K562 (cell line): ENCODE data around the gene OR7D2. TPM values are rescaled to one million over a fixed set of nuclear protein-coding genes. Genes with fewer than 3 reads are reported as not detected.

Experiments
- ATAC-seq: fragments of 200-7000 bp; cut with Tn5 transposase; 3 replicates; pipeline ENCODE4 v1.9.1; 2020; ENCODE audit warnings: moderate library complexity
- BruUV-seq: library from RNA; stranded (reverse); fragments of 400-500 nt; replicated peaks from 2 replicates; lab custom pipeline; 2021; lab: Mats Ljungman, UMichigan
- CTCF ChIA-PET: fragments of 300-600 bp; formaldehyde crosslinking; extraction: SDS; loops from one replicate; lab custom pipeline; 2021; ENCODE audit warnings: low intra/inter-chr PET ratio; lab: Yijun Ruan, JAX
- POLR2A ChIA-PET: fragments of 300-600, 350-650 bp; sonication (Branson Sonifier 250); formaldehyde crosslinking; extraction: SDS; loops from one replicate; lab custom pipeline; 2021; ENCODE audit warnings: antibody characterized with exemption, inconsistent platforms; lab: Yijun Ruan, JAX
- DNase-seq, 4 experiments: peaks; one replicate each; pipeline versions ENCODE4 v3.0.0 to v3.0.0-alpha.2; 2011 to 2018; ENCODE audit warnings: low spot score in 3 of 4, mixed read lengths in 3 of 4; ENCODE audit errors: extremely low read depth in 1 of 4
- FAIRE-seq: peaks from 2 replicates; lab custom pipeline; 2011; peaks lifted over from hg19 to GRCh38; lab: Jason Lieb, UNC
- H2AFZ ChIP-seq: 2 replicates; pipeline ENCODE4 v1.6.0; 2011; ENCODE audit warnings: low read depth, low read length, control low read depth, inconsistent platforms
- H3K27ac ChIP-seq: fragments of 200-600 bp; 3 replicates; pipeline ENCODE4 v1.8.0; 2011; ENCODE audit warnings: low read depth, mild to moderate bottlenecking, control low read depth, inconsistent platforms, low read length, moderate library complexity, mixed read lengths; ENCODE audit errors: extremely low read depth
- H3K27me3 ChIP-seq, 2 experiments: fragments of 300-600 bp in 1 of 2; 2 replicates in 1 of 2; 3 replicates in 1 of 2; pipeline versions ENCODE4 v1.6.0 to v1.8.0; 2011; ENCODE audit warnings: inconsistent platforms in 2 of 2, low read length in 2 of 2, mild to moderate bottlenecking in 1 of 2, mixed read lengths in 1 of 2, moderate library complexity in 1 of 2; ENCODE audit not compliant: control insufficient read depth in 2 of 2, insufficient read depth in 2 of 2
- H3K36me3 ChIP-seq: fragments of 300-600 bp; 3 replicates; pipeline ENCODE4 v1.8.0; 2011; ENCODE audit warnings: mild to moderate bottlenecking, low read length, inconsistent platforms; ENCODE audit not compliant: control insufficient read depth, insufficient read depth
- H3K4me1 ChIP-seq, 2 experiments: fragments of 200-600 bp in 1 of 2; replicated peaks in 1 of 2; 2 replicates in 1 of 2; 3 replicates in 1 of 2; pipeline versions ENCODE4 v1.5.1 to v1.8.0; 2011; ENCODE audit warnings: inconsistent platforms in 2 of 2, low read length in 2 of 2, mild to moderate bottlenecking in 1 of 2, mixed read lengths in 1 of 2, moderate library complexity in 1 of 2; ENCODE audit not compliant: control insufficient read depth in 2 of 2, insufficient read depth in 2 of 2
- H3K4me2 ChIP-seq: 2 replicates; pipeline ENCODE4 v1.6.1; 2011; ENCODE audit warnings: low read length, control low read depth, inconsistent platforms, mixed read lengths; ENCODE audit not compliant: insufficient read depth
- H3K4me3 ChIP-seq: fragments of 200-600 bp; sonication (generic), shearing (Covaris generic); 2 replicates; pipeline ENCODE4 v1.5.1; 2016; ENCODE audit warnings: control low read depth, inconsistent platforms
- H3K79me2 ChIP-seq: fragments of 200-600 bp; 3 replicates; pipeline ENCODE4 v1.8.0; 2011; ENCODE audit warnings: low read length, inconsistent platforms; ENCODE audit not compliant: control insufficient read depth, insufficient read depth
- H3K9ac ChIP-seq, 2 experiments: 2 replicates each; pipeline versions ENCODE4 v1.6.0 to v1.6.1; 2011; ENCODE audit warnings: low read depth in 2 of 2, low read length in 2 of 2, control low read depth in 1 of 2, inconsistent platforms in 1 of 2, mild to moderate bottlenecking in 1 of 2, mixed read lengths in 1 of 2; ENCODE audit not compliant: insufficient read depth in 1 of 2
- H3K9me1 ChIP-seq: one replicate; pipeline ENCODE4 v1.6.0; 2011; ENCODE audit warnings: inconsistent platforms, mild to moderate bottlenecking, low read length, moderate library complexity; ENCODE audit not compliant: control insufficient read depth, insufficient read depth
- H3K9me3 ChIP-seq: replicated peaks from 2 replicates; pipeline ENCODE4 v1.5.1; 2011; ENCODE audit warnings: low read depth, low read length, inconsistent platforms; ENCODE audit not compliant: control insufficient read depth, insufficient read depth
- H4K20me1 ChIP-seq: replicated peaks from 2 replicates; pipeline ENCODE4 v1.6.1; 2011; ENCODE audit warnings: low read length, inconsistent platforms, mixed read lengths; ENCODE audit not compliant: control insufficient read depth, insufficient read depth
- BCOR ChIP-seq: fragments of 450-650 bp; IDR thresholded peaks from 2 replicates; pipeline ENCODE4 v1.6.1; 2016
- HMG20B ChIP-seq: fragments of 250-450 bp; sonication (Bioruptor Pico); IDR thresholded peaks from 2 replicates; pipeline ENCODE4 v1.5.0; 2021; ENCODE audit warnings: mild to moderate bottlenecking
- NUFIP1 ChIP-seq: fragments of 450-650 bp; IDR thresholded peaks from 2 replicates; pipeline ENCODE4 v1.6.1; 2018; ENCODE audit not compliant: partially characterized antibody
- PRMT5 ChIP-seq: sonication (generic); formaldehyde crosslinking; IDR thresholded peaks from 2 replicates; pipeline ENCODE4 v1.5.0; 2020; ENCODE audit warnings: missing genetic modification reagents
- TCF7 ChIP-seq: sonication (generic); IDR thresholded peaks from 2 replicates; pipeline ENCODE4 v1.6.1; 2016; ENCODE audit warnings: antibody characterized with exemption, borderline replicate concordance
- WGBS: fragments of 100-300 bp; shearing (Covaris generic); methylation state at CpG from one replicate; pipeline ENCODE4 v1.1.6; 2016; ENCODE audit warnings: low coverage, mixed read lengths; ENCODE audit not compliant: insufficient coverage; ENCODE audit errors: missing lambda C conversion rate; 5-methylcytosine and 5-hydroxymethylcytosine counted together
- in situ Hi-C: fragments of 300-500 bp; cut with MboI; formaldehyde crosslinking; loops from 4 replicates; pipeline ENCODE4 v1.15.0; 2018; ENCODE audit warnings: inconsistent platforms, mixed read lengths
- intact Hi-C: fragments of 100-400 bp; cut with micrococcal nuclease; formaldehyde crosslinking; loops from 2 replicates; pipeline ENCODE4 v1.14.2; 2022
- polyA plus RNA-seq, 8 experiments: library from polyadenylated mRNA; depleted of rRNA in 4 of 8; stranded (reverse) in 5 of 8; unstranded in 3 of 8; fragments of >200 nt; fragmentation: Nextera tagmentation in 2 of 8; fragmentation: Illumina TruSeq in 1 of 8; extraction: Ambion mirVana in 2 of 8; extraction: Trizol in 1 of 8; gene quantifications; 2 replicates each; pipeline versions ENCODE4 v1.2.1 to v1.2.3, GENCODE V29; 2011 to 2014; ENCODE audit warnings: inconsistent platforms in 1 of 8, missing spikeins in 1 of 8
- total RNA-seq, 7 experiments: library from RNA; depleted of rRNA in 6 of 7; stranded (reverse); fragments of >200 nt in 6 of 7; fragmentation: Illumina TruSeq in 2 of 7; extraction: Trizol in 2 of 7; gene quantifications; 2 replicates each; pipeline versions ENCODE4 v1.2.1 to v1.2.3, GENCODE V29; 2011 to 2021; ENCODE audit warnings: low replicate concordance in 1 of 7
- TF ChIP-seq, protein P1 (sequence below): sonication (generic); formaldehyde crosslinking; IDR thresholded peaks from 2 replicates; pipeline ENCODE4 v1.8.0; 2022; ENCODE audit warnings: mild to moderate bottlenecking, missing genetic modification reagents
- TF ChIP-seq, protein P2 (sequence below): IDR thresholded peaks from 3 replicates; pipeline ENCODE4 v1.6.1; 2011; ENCODE audit warnings: borderline replicate concordance, mild to moderate bottlenecking; ENCODE audit not compliant: insufficient read length, insufficient read depth
- TF ChIP-seq, protein P3 (sequence below): fragments of 250-450 bp; sonication (Bioruptor Pico); IDR thresholded peaks from 2 replicates; pipeline ENCODE4 v1.4.0; 2020

The OR7D2 gene
- total and polyA plus RNA-seq, 9 of the 15 experiments (the other 6 are each of a cell fraction or from before 2014, with no cell fraction given) = 0.05 to 0.75 (median 0.45) TPM

DNA sequence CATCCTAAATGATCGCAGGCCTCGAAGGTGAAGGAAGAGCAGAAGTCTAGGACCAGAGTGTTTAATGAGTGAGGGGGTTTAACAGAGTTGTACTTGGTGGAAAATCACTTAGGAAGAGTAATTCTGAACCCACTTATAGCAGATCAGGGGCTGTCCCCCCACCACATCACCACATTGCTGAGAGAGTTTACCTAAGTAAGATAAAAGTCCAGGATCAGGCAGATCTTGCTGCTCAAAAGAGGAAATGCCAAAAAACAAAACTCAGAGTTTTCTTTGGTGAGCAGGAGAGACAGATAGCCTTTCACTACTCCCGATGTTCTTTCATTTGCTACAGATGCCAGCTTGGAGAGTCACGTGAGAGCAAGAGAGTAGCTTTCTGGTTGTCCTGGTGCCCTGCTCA, 23.2 kb upstream of the OR7D2 start:
- H3K4me2 ChIP-seq = no peak overlapping the region
- H3K4me3 ChIP-seq = no peak overlapping the region
- TF ChIP-seq BCOR (no peak), PRMT5 (CRISPR knock-in tag) (no peak), HMG20B (CRISPR knock-in tag) (no peak), NUFIP1 (no peak), TCF7 (no peak)
- TF ChIP-seq, protein P1, sequence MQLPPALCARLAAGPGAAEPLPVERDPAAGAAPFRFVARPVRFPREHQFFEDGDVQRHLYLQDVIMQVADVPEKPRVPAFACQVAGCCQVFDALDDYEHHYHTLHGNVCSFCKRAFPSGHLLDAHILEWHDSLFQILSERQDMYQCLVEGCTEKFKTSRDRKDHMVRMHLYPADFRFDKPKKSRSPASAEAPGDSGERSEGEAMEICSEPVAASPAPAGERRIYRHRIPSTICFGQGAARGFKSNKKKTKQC (CRISPR knock-in tag) = no peak
- TF ChIP-seq, protein P2, sequence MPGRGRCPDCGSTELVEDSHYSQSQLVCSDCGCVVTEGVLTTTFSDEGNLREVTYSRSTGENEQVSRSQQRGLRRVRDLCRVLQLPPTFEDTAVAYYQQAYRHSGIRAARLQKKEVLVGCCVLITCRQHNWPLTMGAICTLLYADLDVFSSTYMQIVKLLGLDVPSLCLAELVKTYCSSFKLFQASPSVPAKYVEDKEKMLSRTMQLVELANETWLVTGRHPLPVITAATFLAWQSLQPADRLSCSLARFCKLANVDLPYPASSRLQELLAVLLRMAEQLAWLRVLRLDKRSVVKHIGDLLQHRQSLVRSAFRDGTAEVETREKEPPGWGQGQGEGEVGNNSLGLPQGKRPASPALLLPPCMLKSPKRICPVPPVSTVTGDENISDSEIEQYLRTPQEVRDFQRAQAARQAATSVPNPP = no peak
- TF ChIP-seq, protein P3, sequence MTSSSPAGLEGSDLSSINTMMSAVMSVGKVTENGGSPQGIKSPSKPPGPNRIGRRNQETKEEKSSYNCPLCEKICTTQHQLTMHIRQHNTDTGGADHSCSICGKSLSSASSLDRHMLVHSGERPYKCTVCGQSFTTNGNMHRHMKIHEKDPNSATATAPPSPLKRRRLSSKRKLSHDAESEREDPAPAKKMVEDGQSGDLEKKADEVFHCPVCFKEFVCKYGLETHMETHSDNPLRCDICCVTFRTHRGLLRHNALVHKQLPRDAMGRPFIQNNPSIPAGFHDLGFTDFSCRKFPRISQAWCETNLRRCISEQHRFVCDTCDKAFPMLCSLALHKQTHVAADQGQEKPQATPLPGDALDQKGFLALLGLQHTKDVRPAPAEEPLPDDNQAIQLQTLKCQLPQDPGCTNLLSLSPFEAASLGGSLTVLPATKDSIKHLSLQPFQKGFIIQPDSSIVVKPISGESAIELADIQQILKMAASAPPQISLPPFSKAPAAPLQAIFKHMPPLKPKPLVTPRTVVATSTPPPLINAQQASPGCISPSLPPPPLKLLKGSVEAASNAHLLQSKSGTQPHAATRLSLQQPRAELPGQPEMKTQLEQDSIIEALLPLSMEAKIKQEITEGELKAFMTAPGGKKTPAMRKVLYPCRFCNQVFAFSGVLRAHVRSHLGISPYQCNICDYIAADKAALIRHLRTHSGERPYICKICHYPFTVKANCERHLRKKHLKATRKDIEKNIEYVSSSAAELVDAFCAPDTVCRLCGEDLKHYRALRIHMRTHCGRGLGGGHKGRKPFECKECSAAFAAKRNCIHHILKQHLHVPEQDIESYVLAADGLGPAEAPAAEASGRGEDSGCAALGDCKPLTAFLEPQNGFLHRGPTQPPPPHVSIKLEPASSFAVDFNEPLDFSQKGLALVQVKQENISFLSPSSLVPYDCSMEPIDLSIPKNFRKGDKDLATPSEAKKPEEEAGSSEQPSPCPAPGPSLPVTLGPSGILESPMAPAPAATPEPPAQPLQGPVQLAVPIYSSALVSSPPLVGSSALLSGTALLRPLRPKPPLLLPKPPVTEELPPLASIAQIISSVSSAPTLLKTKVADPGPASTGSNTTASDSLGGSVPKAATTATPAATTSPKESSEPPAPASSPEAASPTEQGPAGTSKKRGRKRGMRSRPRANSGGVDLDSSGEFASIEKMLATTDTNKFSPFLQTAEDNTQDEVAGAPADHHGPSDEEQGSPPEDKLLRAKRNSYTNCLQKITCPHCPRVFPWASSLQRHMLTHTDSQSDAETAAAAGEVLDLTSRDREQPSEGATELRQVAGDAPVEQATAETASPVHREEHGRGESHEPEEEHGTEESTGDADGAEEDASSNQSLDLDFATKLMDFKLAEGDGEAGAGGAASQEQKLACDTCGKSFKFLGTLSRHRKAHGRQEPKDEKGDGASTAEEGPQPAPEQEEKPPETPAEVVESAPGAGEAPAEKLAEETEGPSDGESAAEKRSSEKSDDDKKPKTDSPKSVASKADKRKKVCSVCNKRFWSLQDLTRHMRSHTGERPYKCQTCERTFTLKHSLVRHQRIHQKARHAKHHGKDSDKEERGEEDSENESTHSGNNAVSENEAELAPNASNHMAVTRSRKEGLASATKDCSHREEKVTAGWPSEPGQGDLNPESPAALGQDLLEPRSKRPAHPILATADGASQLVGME (CRISPR knock-in tag) = no peak
- ChIA-PET CTCF (no interaction called here), POLR2A (no interaction called here)
- H3K9me1 ChIP-seq = no peaks in the 10 kb centered on the region
- 96% methylated on average over 4 of the region's 4 CpGs for whole genome bisulfite sequencing
- intact Hi-C loops (no loop called here), in situ Hi-C loops (no loop called here)
- no peaks in the 10 kb centered on the region for H3K27me3 ChIP-seq
- H4K20me1 ChIP-seq = no peaks in the 10 kb centered on the region
- no peak overlapping the region for H3K9ac ChIP-seq
- ATAC-seq = no peak
- H3K27ac ChIP-seq = no peak overlapping the region
- peaks cover 80% of the 10 kb centered on the region for H3K36me3 ChIP-seq
- no peak for FAIRE-seq
- no TSS peak for BruUV-seq
- no peak overlapping the region for H2AFZ ChIP-seq
- peaks cover 59% of the 10 kb centered on the region for H3K79me2 ChIP-seq
- H3K4me1 ChIP-seq = no peaks in the 10 kb centered on the region
- DNase-seq = no peak
- H3K9me3 ChIP-seq = peaks cover 26% of the 10 kb centered on the region
